Measurements from ENCODE around the gene CDK5. TPM values are rescaled to one million over a fixed set of nuclear protein-coding genes. Genes with fewer than 3 reads are reported as not detected.

Gene CDK5
- total and polyA plus RNA-seq, 2 donors (not counting 1 experiment from before 2014, with no cell fraction given) = 8.2 to 8.4 TPM

DNA sequence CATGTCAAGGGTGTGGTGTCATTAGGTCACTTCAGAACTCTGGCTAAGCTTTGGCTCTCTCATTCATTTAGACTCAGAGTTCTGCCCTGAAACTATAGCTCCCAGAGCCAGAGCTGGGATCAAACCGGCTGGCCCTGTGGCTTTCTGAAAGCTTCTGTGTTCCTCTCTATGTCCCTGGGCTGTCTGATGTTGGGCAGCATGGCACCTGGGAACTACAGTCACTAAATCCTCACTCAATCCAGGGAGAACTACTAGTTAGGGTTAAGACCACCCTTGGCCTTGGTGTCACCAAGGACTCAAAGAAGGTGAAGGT is 46.6 kb downstream of the CDK5 start:
- Mint-ChIP-seq H3K27ac (no peak overlapping the region), H3K9me3 (ENCODE audit: insufficient read depth) (no peaks in the 10 kb centered on the region), H3K4me1 (peaks cover 39% of the 10 kb centered on the region), H3K4me3 (no peak overlapping the region), H3K27me3 (peaks cover 3% of the 10 kb centered on the region)
- no peak overlapping the region for H3K9ac ChIP-seq (ENCODE audit: low read length)
- no peak for TF ChIP-seq EZH2 (IDR thresholded peaks at IDR 0.05; ENCODE audit: borderline replicate concordance, insufficient read depth, low read depth, low read length, poor library complexity, severe bottlenecking)
- H3K79me2 ChIP-seq (ENCODE audit: control insufficient read depth, insufficient read depth, low read length) = no peaks in the 10 kb centered on the region
- peaks cover 0 to 24% (median 0%) of the 10 kb centered on the region in 3 donors for H3K9me3 ChIP-seq (ENCODE audit: control extremely low read depth in 1 of 3, control insufficient read depth in 2 of 3, insufficient read depth in 1 of 3, low read length in 2 of 3)
- no peak overlapping the region for H3K4me2 ChIP-seq (replicated peaks; ENCODE audit: low read depth, low read length, poor library complexity, severe bottlenecking)
- 58% methylated on average over 1 of the region's 1 CpG for WGBS (ENCODE audit: insufficient coverage)
- no peak overlapping the region for H3K4me3 ChIP-seq (ENCODE audit: control extremely low read depth in 1 of 5, extremely low read depth in 1 of 5, insufficient read depth in 1 of 5, low read depth in 2 of 5, low read length in 4 of 5)
- intact Hi-C loops (cut with micrococcal nuclease) = loop anchor here (5.0 kb wide), 2 partner anchors 46 to 76 kb away; partner anchors contain the start of genes AGAP3, CDK5 and SLC4A2
- peaks cover 0 to 12% (median 0%) of the 10 kb centered on the region in 4 experiments for H3K27me3 ChIP-seq (replicated peaks in 1 of 4; ENCODE audit: control extremely low read depth in 1 of 4, control insufficient read depth in 3 of 4, insufficient read depth in 4 of 4, low read length in 3 of 4)
- no peaks in the 10 kb centered on the region for H3K36me3 ChIP-seq (replicated peaks in 1 of 2; ENCODE audit: control extremely low read depth in 1 of 2, control insufficient read depth in 1 of 2, extremely low read depth in 1 of 2, insufficient read depth in 2 of 2, low read length in 1 of 2)
- H4K20me1 ChIP-seq (ENCODE audit: control insufficient read depth, insufficient read depth, low read length, poor library complexity, severe bottlenecking) = no peaks in the 10 kb centered on the region
- ATAC-seq (ENCODE audit: low read depth) (no peak), DNase-seq (no peak)
- no peak overlapping the region for H3K27ac ChIP-seq (ENCODE audit: low read length in 2 of 2)
- ChIA-PET CTCF (interaction anchor here (1.2 to 3.0 kb wide), 5 partner anchors 17 to 101 kb away, joined by 3 to 9 read pairs (median 3); partner anchors contain the start of gene ABCB8), POLR2A (no interaction called here)
- H2AFZ ChIP-seq (ENCODE audit: insufficient read depth, low read depth, low read length, poor library complexity, severe bottlenecking) = no peak overlapping the region
- H3K4me1 ChIP-seq (ENCODE audit: control insufficient read depth in 2 of 2, insufficient read depth in 2 of 2, low read length in 2 of 2) = peaks cover 22 to 49% of the 10 kb centered on the region in 2 donors

DNA sequence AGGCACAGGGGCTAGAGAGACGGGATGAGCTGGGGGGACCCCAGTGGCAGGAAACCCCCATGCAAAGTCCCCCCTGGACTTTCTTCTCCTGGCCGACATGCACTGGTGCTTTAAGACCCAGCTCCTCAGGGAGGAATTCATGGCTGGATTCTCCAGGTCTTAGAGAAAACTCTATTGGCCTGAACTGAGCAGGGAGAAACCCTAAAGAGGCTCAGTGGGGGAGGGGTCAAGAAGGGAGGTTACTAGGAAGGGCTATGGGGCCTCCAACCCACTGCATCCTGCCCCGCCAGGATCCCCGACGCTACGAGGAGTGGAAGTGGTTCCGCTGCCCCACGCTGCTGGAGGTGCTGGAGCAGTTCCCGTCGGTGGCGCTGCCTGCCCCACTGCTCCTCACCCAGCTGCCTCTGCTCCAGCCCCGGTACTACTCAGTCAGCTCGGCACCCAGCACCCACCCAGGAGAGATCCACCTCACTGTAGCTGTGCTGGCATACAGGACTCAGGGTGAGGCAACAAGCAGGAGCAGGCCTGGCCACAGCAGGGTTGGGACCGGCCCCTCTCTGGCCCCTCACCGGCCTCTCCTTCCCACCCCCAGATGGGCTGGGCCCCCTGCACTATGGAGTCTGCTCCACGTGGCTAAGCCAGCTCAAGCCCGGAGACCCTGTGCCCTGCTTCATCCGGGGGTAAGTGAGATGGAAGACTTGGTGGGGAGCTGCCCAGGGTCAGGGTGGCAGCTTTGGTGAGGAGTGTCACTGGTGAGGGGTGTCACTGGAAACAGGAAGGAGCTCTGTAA is 47.2 kb downstream of the CDK5 start:
- ATAC-seq (ENCODE audit: low read depth) (no peak), DNase-seq (peak; percentile 31)
- H3K4me3 ChIP-seq (ENCODE audit: control extremely low read depth in 1 of 5, extremely low read depth in 1 of 5, insufficient read depth in 1 of 5, low read depth in 2 of 5, low read length in 4 of 5) = no peak overlapping the region
- Mint-ChIP-seq H3K27me3 (peaks cover 3% of the 10 kb centered on the region), H3K4me1 (peaks cover 37% of the 10 kb centered on the region), H3K9me3 (ENCODE audit: insufficient read depth) (no peaks in the 10 kb centered on the region), H3K4me3 (no peak overlapping the region), H3K27ac (no peak overlapping the region)
- H3K36me3 ChIP-seq (replicated peaks in 1 of 2; ENCODE audit: control extremely low read depth in 1 of 2, control insufficient read depth in 1 of 2, extremely low read depth in 1 of 2, insufficient read depth in 2 of 2, low read length in 1 of 2) = no peaks in the 10 kb centered on the region
- TF ChIP-seq, protein P1, sequence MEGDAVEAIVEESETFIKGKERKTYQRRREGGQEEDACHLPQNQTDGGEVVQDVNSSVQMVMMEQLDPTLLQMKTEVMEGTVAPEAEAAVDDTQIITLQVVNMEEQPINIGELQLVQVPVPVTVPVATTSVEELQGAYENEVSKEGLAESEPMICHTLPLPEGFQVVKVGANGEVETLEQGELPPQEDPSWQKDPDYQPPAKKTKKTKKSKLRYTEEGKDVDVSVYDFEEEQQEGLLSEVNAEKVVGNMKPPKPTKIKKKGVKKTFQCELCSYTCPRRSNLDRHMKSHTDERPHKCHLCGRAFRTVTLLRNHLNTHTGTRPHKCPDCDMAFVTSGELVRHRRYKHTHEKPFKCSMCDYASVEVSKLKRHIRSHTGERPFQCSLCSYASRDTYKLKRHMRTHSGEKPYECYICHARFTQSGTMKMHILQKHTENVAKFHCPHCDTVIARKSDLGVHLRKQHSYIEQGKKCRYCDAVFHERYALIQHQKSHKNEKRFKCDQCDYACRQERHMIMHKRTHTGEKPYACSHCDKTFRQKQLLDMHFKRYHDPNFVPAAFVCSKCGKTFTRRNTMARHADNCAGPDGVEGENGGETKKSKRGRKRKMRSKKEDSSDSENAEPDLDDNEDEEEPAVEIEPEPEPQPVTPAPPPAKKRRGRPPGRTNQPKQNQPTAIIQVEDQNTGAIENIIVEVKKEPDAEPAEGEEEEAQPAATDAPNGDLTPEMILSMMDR (IDR thresholded peaks at IDR 0.05) = no peak
- TF ChIP-seq EZH2 (IDR thresholded peaks at IDR 0.05; ENCODE audit: borderline replicate concordance, insufficient read depth, low read depth, low read length, poor library complexity, severe bottlenecking) = no peak
- no peaks in the 10 kb centered on the region for H3K79me2 ChIP-seq (ENCODE audit: control insufficient read depth, insufficient read depth, low read length)
- H4K20me1 ChIP-seq (ENCODE audit: control insufficient read depth, insufficient read depth, low read length, poor library complexity, severe bottlenecking) = no peaks in the 10 kb centered on the region
- peaks cover 22 to 49% of the 10 kb centered on the region in 2 donors for H3K4me1 ChIP-seq (ENCODE audit: control insufficient read depth in 2 of 2, insufficient read depth in 2 of 2, low read length in 2 of 2)
- WGBS (ENCODE audit: insufficient coverage) = 37% methylated on average over 16 of the region's 18 CpGs
- no peak overlapping the region for H3K27ac ChIP-seq (ENCODE audit: low read length in 2 of 2)
- peaks cover 0 to 24% (median 0%) of the 10 kb centered on the region in 3 donors for H3K9me3 ChIP-seq (ENCODE audit: control extremely low read depth in 1 of 3, control insufficient read depth in 2 of 3, insufficient read depth in 1 of 3, low read length in 2 of 3)
- intact Hi-C loops (cut with micrococcal nuclease) = loop anchor here (5.0 kb wide), 2 partner anchors 47 to 77 kb away; partner anchors contain the start of genes AGAP3, CDK5 and SLC4A2
- H3K27me3 ChIP-seq (replicated peaks in 1 of 4; ENCODE audit: control extremely low read depth in 1 of 4, control insufficient read depth in 3 of 4, insufficient read depth in 4 of 4, low read length in 3 of 4) = peaks cover 0 to 12% (median 0%) of the 10 kb centered on the region in 4 experiments
- ChIA-PET CTCF (interaction anchor here (1.2 to 3.0 kb wide), 5 partner anchors 8 to 101 kb away, joined by 3 to 17 read pairs (median 4); no protein-coding TSS in a partner anchor), POLR2A (no interaction called here)
- no peak overlapping the region for H3K9ac ChIP-seq (ENCODE audit: low read length)
- H3K4me2 ChIP-seq (replicated peaks; ENCODE audit: low read depth, low read length, poor library complexity, severe bottlenecking) = no peak overlapping the region
- peak overlapping the region; percentile 16 for H2AFZ ChIP-seq (ENCODE audit: insufficient read depth, low read depth, low read length, poor library complexity, severe bottlenecking)
